Activated CD8-positive, alpha-beta T cell treated with anti-CD3 and anti-CD28 coated beads, Interleukin-2, amount 10 ng/mL, durations not matched to agents 7 days and 5 days (primary cell): ENCODE measurements around the gene MRPL10. TPM values are rescaled to one million over a fixed set of nuclear protein-coding genes. Genes with fewer than 3 reads are reported as not detected.

ENCODE experiments used
- ATAC-seq: fragments of 150-1000 bp; cut with Tn5 transposase; one replicate; pipeline ENCODE4 v1.10.0; 2021; ENCODE audit warnings: moderate library complexity
- CTCF ChIA-PET: fragments of 350-600 bp; sonication (Branson Sonifier 250); formaldehyde crosslinking; loops from one replicate; lab custom pipeline; 2021; ENCODE audit warnings: antibody characterized with exemption; lab: Charles Lee
- POLR2A ChIA-PET: fragments of 350-600 bp; sonication (Branson Sonifier 250); formaldehyde crosslinking; loops from one replicate; lab custom pipeline; 2021; ENCODE audit warnings: antibody characterized with exemption; lab: Charles Lee
- DNase-seq: peaks from one replicate; pipeline ENCODE4 v3.0.0-alpha.2; 2020
- H3K27ac Mint-ChIP-seq: one replicate; pipeline ENCODE4 v1.8.0; 2021; ENCODE audit warnings: mild to moderate bottlenecking, mixed read lengths
- H3K27me3 Mint-ChIP-seq: one replicate; pipeline ENCODE4 v1.8.0; 2021; ENCODE audit warnings: low read depth, mixed read lengths
- H3K36me3 Mint-ChIP-seq: one replicate; pipeline ENCODE4 v1.8.0; 2021; ENCODE audit warnings: low read depth, mixed read lengths
- H3K4me1 Mint-ChIP-seq: one replicate; pipeline ENCODE4 v1.8.0; 2021; ENCODE audit warnings: low read depth, mixed read lengths
- H3K4me3 Mint-ChIP-seq: one replicate; pipeline ENCODE4 v1.8.0; 2021; ENCODE audit warnings: mild to moderate bottlenecking, mixed read lengths
- H3K9me3 Mint-ChIP-seq: one replicate; pipeline ENCODE4 v1.8.0; 2022; ENCODE audit warnings: mixed read lengths; ENCODE audit not compliant: insufficient read depth
- total RNA-seq, 2 experiments: library from RNA; stranded (reverse); gene quantifications; one replicate each; pipeline ENCODE4 v1.2.3, GENCODE V29; 2021

MRPL10 gene
- total RNA-seq: 10 to 100 TPM; 37.9 to 41.6 TPM

DNA sequence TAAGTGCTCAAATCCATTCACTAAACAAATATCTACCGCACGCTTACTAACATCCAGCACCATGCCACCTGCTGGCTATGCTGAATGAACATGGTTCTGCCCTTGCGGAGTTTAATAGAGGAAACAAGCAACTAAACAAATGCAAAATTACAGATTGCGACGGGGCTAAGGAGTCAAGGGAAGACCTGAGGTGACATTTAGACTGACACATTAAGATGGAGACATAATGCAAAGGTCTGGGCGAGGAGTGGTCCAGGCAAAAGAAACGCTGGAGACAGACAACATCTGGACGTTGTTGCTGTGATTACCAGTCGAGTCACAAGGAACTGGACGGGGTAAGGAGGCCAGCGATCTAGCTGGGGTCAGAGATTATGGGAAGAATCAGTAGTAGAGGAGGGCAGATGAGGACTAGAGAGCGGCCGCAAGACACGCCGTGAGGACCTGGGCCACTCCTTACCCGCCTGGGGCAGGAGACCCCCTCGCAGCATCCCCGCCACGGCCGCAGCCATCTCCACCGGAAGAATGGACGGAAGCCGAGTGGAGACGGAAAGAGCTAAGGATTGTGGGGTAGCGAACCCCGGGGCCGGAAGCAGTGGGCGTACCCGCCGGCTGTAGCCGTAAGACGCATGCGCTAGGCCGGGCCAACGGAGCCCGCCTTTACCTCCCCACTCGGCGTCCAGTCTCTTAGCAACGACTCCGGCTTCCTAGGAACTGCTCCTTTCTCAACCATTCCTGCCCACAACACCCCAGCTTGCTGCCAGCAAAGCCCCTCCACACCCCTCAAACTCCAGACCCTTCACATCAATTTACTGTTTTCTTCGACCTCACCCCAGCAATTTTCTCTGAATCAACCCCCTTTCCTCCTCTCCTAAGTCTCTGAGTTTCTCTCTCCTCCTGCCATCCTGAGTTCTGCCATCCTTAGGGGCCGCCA, at the start of gene MRPL10, which contains the start of gene LRRC46:
Gene MRPL10, minus strand, starts transcription at position 539 of the 931 bp plus-strand sequence. Its CDS starts 30 bp downstream, at position 509.
Gene LRRC46, plus strand, starts transcription at position 668 of the 931 bp plus-strand sequence. CDS start 320 bp downstream, outside the sequence.
- ATAC-seq: peak; percentile 90
- DNase-seq: peak; percentile 95
- POLR2A ChIA-PET: interaction anchor here (0.6 to 2.5 kb wide), 15 partner anchors 8 to 175 kb away, joined by 3 to 25 read pairs (median 5); partner anchors contain the start of genes OSBPL7, PNPO, SCRN2 and SP2
- H3K27ac Mint-ChIP-seq: peak within 1 kb of the TSS; percentile 92
- peak within 1 kb of the TSS; percentile 84 for H3K4me3 Mint-ChIP-seq
- no peaks in the 10 kb centered on the region for H3K27me3 Mint-ChIP-seq
- H3K9me3 Mint-ChIP-seq: no peaks in the 10 kb centered on the region
- CTCF ChIA-PET: interaction anchor here (0.8 to 2.4 kb wide), 13 partner anchors 10 to 140 kb away, joined by 3 to 15 read pairs (median 5); partner anchors contain the start of genes CDK5RAP3, OSBPL7, PNPO and SCRN2
- peaks cover 50% of the 10 kb centered on the region for H3K4me1 Mint-ChIP-seq
- peaks cover 22% of the 10 kb centered on the region for H3K36me3 Mint-ChIP-seq

DNA sequence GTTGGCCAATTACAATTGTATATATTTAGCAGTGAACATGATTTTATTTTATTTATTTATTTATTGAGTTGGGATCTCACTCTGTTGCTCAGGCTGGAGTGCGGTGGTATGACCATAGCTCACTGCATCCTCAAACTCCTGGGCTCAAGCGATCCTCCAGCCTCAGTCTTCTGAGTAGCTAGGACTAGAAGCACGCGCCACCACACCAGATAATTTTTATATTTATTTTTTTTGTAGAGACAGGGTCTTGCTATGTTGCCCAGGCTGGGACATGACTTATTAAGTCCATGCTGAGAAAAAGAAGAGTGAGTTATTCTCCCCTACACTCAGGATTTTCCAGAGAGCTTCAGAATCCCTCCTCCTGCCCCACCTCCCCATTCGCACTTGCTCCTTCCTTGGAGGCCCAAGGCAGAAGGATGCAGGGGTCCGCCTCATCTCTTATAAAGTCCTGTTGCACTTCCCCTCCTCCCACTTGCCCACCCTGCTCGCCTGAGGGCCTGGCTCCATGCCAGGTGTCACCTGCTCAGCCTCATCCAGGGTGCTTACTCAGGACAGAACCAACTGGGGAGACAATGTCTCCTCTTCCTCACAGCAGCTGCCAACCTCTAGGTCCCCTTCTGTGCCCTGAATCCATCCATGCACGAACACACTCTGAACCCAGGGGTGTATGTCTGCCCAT, 48.6 kb upstream of the MRPL10 start:
- Mint-ChIP-seq H3K27ac (no peak overlapping the region), H3K9me3 (no peaks in the 10 kb centered on the region), H3K4me1 (peaks cover 11% of the 10 kb centered on the region), H3K36me3 (no peaks in the 10 kb centered on the region), H3K4me3 (no peak overlapping the region), H3K27me3 (peaks cover 18% of the 10 kb centered on the region)
- POLR2A ChIA-PET: no interaction called here
- DNase-seq: no peak
- ATAC-seq: no peak
- CTCF ChIA-PET: interaction anchor here (18.4 kb wide), 1 partner anchor 32 kb away, joined by 538 read pairs; the partner anchor contains the start of genes SCRN2 and SP6

DNA sequence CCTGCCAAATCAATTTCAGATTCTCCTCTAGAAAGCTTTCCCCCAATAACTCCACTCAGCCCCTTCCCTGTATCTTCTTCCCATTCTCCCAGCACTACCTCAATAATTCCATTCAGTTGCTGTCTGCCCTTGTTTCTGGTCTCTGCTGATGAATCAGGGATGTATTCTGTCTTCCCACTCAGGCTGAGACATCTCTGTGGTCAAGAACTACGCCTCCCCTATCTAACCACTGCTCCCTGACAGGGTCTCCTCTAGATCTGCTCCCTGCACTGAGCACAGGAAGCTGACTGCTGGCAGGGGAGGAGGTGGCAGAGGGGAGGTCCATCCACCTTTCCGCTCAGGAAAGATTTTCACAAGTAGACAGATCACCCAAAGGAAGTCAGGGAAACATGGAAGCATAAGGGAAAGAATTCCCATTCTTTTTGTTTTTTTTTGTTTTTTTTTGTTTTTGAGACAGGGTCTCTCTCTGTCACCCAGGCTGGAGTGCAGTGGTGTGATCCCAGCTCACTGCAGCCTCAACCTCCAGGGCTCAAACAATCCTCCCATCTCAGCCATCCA, 47.8 kb upstream of the MRPL10 start:
- peaks cover 22% of the 10 kb centered on the region for H3K27me3 Mint-ChIP-seq
- ChIA-PET CTCF (interaction anchor here (18.4 kb wide), 1 partner anchor 31 kb away, joined by 538 read pairs; the partner anchor contains the start of genes SCRN2 and SP6), POLR2A (no interaction called here)

DNA sequence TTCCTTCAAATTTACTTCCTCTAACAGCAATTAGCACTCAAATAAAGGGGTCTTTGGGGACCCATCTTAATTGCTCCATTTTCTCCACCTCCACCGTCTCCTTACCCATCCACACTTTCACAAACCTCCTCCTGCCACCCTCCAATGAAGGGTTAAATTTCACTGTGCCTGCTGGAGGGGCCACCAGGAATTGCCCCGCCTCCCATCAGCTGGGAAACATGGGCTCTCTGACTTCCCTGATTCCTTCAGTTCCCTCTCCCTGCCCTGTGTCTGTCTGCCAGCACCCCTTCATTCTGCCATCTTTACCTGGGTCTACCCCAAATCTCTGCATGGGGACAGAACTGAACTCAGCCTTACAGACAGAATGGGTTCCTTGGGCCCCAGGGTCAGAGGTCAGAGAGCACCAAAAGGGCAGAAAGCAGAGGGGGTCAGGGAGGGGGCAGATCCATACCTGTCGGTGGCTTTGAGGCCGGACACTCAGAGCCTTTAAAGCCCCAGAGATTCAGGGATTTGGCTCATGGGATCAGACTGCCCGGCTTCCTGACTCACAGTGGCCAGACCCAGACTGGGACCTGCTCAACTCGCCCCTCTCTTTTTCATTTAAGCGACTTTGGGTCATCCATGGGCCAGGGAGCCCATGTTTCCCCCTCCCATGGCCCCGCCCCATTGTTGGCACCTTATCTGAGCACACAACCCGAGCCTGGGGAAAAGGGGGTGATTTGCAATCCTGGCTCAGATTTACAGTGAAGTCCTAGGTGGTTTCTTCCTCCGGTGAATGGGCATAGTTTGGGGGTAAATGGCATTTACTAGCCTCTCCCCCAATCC, 47.1 kb upstream of the MRPL10 start:
- H3K9me3 Mint-ChIP-seq: no peaks in the 10 kb centered on the region
- ATAC-seq: no peak
- H3K27me3 Mint-ChIP-seq: peaks cover 26% of the 10 kb centered on the region
- H3K4me1 Mint-ChIP-seq: peaks cover 4% of the 10 kb centered on the region
- DNase-seq: no peak
- ChIA-PET CTCF (interaction anchor here (18.4 kb wide), 1 partner anchor 31 kb away, joined by 538 read pairs; the partner anchor contains the start of genes SCRN2 and SP6), POLR2A (no interaction called here)
- no peaks in the 10 kb centered on the region for H3K36me3 Mint-ChIP-seq
- no peak overlapping the region for H3K27ac Mint-ChIP-seq
- no peak overlapping the region for H3K4me3 Mint-ChIP-seq

More for the DNA sequence above, 47.8 kb upstream of the MRPL10 start:
- Mint-ChIP-seq H3K4me3 (no peak overlapping the region), H3K27ac (no peak overlapping the region), H3K4me1 (peaks cover 6% of the 10 kb centered on the region), H3K9me3 (no peaks in the 10 kb centered on the region), H3K36me3 (no peaks in the 10 kb centered on the region)
- ATAC-seq: no peak
- DNase-seq: no peak

DNA sequence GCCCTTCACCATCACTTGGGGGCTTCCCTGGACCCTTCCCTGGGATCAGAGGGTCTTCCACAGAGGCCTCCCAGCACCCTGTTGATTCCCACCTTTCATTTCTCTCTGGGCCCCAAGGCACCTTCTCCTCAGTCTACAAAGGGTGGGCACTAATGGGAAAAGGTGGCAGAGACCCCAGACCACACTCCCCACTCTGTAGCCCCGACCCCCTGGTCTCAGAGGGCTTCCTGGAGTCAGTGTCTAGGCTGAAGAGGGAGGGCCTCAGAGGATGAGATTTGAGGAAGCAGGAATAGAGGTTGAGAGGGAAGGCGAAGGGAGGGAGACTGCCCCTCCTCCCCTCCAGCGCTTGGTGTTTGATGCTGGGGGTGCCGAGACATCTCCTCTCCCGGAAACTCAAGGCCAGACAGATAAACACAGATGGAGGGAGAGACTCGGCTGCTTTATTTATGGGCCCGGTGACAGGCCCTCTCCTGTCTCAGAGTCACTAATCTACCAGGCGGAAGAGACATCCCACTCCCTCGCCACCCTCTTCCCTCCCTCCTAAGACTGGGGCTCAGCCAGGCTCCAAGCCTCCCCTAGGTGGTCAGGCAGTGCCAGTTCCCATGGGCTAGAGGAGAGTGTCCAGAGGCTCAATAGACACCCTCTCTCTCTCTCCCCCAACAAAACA, 46.2 kb upstream of the MRPL10 start:
- Mint-ChIP-seq H3K4me1 (no peaks in the 10 kb centered on the region), H3K36me3 (no peaks in the 10 kb centered on the region), H3K27me3 (peaks cover 32% of the 10 kb centered on the region), H3K4me3 (no peak overlapping the region), H3K27ac (no peak overlapping the region), H3K9me3 (no peaks in the 10 kb centered on the region)
- ChIA-PET CTCF (no interaction called here), POLR2A (no interaction called here)
- ATAC-seq: no peak
- no peak for DNase-seq

DNA sequence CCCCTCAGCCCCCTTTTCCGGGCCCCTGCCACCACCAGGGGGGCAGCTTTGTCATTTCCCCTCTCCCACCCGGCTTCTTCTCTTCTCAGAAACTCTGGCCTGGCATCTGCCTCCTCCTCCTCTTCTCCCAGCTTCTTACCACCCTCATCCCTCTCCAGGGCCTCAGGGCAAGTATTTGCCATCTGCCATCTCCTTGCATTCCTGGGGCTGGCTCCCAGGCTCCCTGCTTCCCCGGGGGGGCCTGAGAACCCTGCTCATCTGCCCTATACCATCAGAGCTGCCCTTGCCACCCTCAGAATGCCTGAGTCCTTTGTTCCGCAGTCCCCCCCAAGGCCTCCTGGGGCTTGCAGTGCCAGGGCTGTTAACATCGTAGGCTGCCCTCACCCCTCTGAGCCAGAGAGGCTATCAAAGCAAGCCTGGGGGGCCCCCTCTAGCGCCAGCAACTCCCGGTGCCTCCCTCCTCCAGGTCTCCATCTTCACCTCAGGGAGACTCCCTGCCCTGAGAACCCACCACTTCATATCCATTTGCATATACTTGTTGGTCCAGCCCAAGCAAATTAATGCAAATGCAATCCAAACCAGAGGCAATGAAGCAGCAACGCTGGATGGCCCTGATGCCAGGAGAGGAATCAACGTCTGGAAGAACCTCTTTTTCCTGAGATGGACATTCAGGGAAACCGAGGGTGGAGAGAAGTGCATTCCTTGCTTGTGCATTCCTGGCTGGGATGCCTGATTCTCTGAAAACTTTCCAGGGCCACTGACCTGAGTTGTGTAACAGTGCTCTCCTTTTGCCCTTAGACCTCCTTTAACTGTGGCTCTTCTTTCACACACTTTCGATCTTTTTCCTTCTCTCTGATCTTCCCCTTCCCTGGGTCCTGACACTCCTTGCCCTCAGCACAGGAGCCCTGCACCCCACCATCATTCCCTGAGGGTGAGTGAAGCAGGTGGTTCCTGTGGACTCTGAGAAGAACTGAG, 44.0 kb upstream of the MRPL10 start:
- Mint-ChIP-seq H3K4me3 (no peak overlapping the region), H3K9me3 (no peaks in the 10 kb centered on the region), H3K27me3 (peaks cover 41% of the 10 kb centered on the region), H3K27ac (no peak overlapping the region), H3K4me1 (no peaks in the 10 kb centered on the region), H3K36me3 (no peaks in the 10 kb centered on the region)
- DNase-seq (no peak), ATAC-seq (no peak)
- ChIA-PET POLR2A (no interaction called here), CTCF (interaction anchor here (0.9 to 1.5 kb wide), 2 partner anchors 14 to 34 kb away, joined by 3 to 5 read pairs; partner anchors contain the start of gene SCRN2)

DNA sequence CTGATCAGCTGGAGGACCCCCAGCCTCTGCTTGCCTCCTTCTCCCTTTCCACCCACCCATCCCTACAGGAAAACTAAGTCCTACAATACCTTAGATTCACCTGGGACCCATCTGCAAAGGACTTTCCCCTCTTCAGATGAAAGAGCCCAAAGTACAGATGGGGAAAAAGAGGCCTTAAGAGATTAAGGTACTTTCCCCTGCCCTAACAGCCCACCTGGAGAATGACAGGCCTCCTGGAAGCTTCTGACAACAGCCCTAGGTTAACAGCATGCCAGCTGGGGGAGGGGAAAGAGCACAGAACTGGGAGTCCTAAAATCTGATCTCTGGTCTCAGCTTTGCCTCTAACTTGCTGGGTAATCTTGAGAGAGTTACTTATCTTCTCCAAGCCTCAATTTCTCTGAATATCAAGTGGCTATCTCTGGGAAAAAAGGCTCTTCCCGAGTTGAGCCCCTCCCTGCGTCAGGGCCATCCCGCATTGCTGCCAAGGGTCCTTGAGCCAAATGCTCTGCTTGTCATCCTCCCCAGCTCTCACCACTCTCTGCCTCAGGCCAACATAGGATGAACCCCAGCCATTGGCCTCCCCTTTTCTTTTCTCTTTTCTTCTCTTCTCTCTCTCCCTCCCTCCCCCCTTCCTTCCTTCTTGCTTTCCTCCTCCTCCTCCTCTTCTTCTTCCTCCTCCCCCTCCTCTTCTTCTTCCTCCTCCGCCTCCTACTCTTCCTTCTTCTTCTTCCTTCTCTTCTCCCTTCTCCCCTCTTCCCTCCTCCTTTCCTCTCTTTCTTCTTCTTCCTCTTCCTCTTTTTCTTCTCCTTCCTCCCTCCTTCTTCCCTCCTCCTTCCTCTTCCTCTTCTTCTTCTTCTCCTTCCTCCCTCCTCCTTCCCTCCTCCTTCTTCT, 42.1 kb upstream of the MRPL10 start:
- peaks cover 42% of the 10 kb centered on the region for H3K27me3 Mint-ChIP-seq
- H3K36me3 Mint-ChIP-seq: no peaks in the 10 kb centered on the region
- POLR2A ChIA-PET: no interaction called here
- no peak overlapping the region for H3K27ac Mint-ChIP-seq
- ATAC-seq: no peak
- no peak for DNase-seq
- H3K4me1 Mint-ChIP-seq: no peaks in the 10 kb centered on the region
- H3K9me3 Mint-ChIP-seq: no peaks in the 10 kb centered on the region
- CTCF ChIA-PET: interaction anchor here (0.9 kb wide), 1 partner anchor 26 kb away, joined by 3 read pairs; no protein-coding TSS in a partner anchor
- no peak overlapping the region for H3K4me3 Mint-ChIP-seq

DNA sequence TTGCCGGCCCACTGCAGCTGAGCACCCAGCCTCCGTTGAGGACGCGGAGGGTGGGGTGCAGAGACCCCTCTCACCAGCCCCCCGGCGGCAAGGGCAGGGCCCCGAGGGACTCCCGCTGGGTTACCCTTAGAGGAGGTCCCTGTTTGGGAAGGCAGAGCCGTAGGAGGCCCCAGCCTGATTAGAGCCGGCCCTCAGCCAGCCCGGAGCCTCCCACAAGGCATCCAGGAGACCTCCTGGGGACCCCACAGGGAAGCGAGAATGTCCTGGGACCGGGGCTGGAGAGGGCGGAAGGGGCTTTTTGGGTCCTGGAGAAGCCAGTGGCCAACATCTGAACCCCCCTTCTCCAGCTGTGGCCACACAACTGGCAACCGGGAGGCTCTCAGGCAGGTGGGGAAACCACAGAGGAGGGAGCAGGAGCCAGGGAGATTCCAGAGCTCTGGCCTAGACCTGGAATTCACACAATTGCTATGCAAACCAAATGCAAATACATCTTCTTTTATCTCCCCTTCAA, 41.4 kb upstream of the MRPL10 start:
- ChIA-PET POLR2A (no interaction called here), CTCF (interaction anchor here (0.9 kb wide), 1 partner anchor 25 kb away, joined by 3 read pairs; no protein-coding TSS in a partner anchor)
- Mint-ChIP-seq H3K27me3 (peaks cover 39% of the 10 kb centered on the region), H3K4me1 (no peaks in the 10 kb centered on the region), H3K36me3 (no peaks in the 10 kb centered on the region), H3K4me3 (no peak overlapping the region), H3K27ac (no peak overlapping the region), H3K9me3 (no peaks in the 10 kb centered on the region)
- no peak for DNase-seq
- ATAC-seq: no peak
